IPS-15b (cell line): ENCODE measurements around the gene TTR.

Source experiments
- H3K27me3 ChIP-seq: one replicate; pipeline ENCODE4 v1.6.1; 2013; ENCODE audit warnings: low read length; ENCODE audit not compliant: control insufficient read depth, insufficient read depth
- H3K36me3 ChIP-seq: one replicate; pipeline ENCODE4 v1.6.1; 2013; ENCODE audit warnings: low read length; ENCODE audit not compliant: control insufficient read depth, insufficient read depth
- H3K4me1 ChIP-seq: one replicate; pipeline ENCODE4 v1.6.1; 2013; ENCODE audit warnings: mild to moderate bottlenecking, low read length; ENCODE audit not compliant: control insufficient read depth, insufficient read depth
- H3K4me3 ChIP-seq: one replicate; pipeline ENCODE4 v1.5.1; 2013; ENCODE audit warnings: low read depth, low read length
- H3K9ac ChIP-seq: one replicate; pipeline ENCODE4 v1.6.1; 2013; ENCODE audit warnings: low read depth, mild to moderate bottlenecking, low read length
- H3K9me3 ChIP-seq: one replicate; pipeline ENCODE4 v1.6.1; 2013; ENCODE audit warnings: mild to moderate bottlenecking, low read length; ENCODE audit not compliant: control insufficient read depth, insufficient read depth

TTR gene

DNA sequence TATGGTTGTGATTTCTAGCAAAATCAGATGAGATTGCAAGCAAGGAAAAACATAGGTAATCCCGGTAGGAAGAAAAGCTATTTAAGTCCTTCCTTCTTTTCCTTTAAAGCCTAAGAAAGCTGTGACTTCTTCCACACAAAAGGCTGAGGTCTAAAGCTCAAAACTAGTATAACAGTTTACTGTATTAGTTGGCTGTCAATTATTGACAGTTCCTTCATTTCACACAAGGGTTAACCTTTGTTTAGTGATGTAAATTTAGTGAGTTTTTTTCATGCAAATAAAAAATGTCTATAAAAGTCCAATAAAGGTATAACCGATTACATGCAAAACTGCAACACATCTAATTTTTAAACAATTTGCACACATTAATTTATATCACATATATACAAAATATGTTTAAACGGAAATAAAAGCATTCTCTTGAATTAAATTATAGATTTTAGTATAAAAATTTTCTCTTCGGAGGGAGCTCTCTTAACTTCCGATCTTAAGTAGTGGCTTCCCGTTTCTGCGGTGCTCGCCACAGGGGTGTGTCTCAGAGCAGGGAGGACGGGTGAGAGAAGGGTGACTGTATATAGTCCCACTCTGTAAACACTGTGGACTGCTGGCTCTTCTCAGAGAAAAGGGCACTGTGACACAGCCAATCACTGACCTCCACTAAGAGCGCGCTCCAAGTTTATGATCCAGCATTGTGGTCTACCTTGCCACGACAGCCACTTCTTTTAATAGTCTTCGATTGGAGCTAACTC lies 33.4 kb downstream of the TTR start:
- Histone ChIP-seq H3K4me1 (no peaks in the 10 kb centered on the region), H3K36me3 (no peaks in the 10 kb centered on the region), H3K9me3 (no peaks in the 10 kb centered on the region), H3K27me3 (no peaks in the 10 kb centered on the region), H3K4me3 (no peak overlapping the region), H3K9ac (no peak overlapping the region)

DNA sequence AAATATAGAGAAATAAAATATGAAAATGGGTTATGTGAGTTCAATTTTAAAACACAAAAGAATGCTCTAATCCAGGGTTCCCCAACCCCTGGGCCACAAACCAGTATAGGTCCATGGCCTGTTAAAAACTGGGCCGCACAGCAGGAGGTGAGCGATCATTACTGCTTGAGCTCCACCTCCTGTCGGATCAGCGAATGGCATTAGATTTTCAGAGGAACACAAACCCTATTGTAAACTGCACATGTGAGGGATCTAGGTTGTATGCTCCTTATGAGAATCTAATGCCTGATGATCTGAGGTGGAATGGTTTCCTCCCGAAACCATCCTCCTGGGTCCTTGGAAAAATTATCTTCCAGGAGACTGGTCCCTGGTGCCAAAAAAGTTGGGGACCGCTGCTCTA lies 34.7 kb downstream of the TTR start:
- Histone ChIP-seq H3K9ac (no peak overlapping the region), H3K27me3 (no peaks in the 10 kb centered on the region), H3K36me3 (no peaks in the 10 kb centered on the region), H3K9me3 (no peaks in the 10 kb centered on the region), H3K4me3 (no peak overlapping the region), H3K4me1 (no peaks in the 10 kb centered on the region)

DNA sequence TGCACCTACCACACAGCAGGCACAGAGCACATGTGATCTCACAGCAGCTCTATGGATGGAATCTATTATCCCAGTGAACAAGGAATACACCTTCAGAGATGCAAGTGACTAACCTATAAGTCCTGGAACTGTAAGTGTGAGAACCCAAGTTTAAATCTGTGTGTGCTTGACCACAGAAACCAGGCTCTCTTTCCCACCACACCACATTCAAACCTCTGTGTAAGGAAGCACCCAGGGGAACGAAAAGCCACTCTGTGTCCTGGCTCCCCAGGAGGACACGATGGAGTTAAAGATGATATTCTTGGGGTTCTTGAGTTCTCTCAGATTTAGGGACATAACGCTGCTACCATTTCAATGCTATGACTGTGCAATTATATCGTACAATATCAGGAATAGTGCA lies 38.9 kb downstream of the TTR start:
- Histone ChIP-seq H3K9me3 (no peaks in the 10 kb centered on the region), H3K27me3 (no peaks in the 10 kb centered on the region), H3K36me3 (no peaks in the 10 kb centered on the region)

DNA sequence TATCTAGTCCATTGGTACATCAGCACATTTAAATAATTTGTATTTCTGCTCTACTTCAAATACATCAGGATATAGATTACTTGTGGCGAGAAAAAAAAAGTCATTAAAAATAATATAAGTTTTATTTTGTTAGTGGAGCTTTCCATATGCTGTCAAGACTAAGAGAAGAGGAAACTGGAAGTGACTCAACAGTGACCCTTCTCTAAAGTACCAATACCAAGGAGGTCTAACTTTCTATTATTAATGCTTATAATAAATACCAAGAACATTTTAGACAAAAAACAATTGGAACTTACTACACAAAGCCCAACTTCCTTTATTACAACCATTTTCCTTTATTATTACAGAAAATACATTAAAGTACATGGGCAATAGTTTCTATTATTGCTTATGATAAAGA lies 39.8 kb downstream of the TTR start:
- H3K4me1 ChIP-seq, result peaks cover 3% of the 10 kb centered on the region
- no peaks in the 10 kb centered on the region for H3K9me3 ChIP-seq
- H3K36me3 ChIP-seq, result no peaks in the 10 kb centered on the region
- no peak overlapping the region for H3K4me3 ChIP-seq
- H3K9ac ChIP-seq, result no peak overlapping the region
- H3K27me3 ChIP-seq, result no peaks in the 10 kb centered on the region

More for the DNA sequence above, 38.9 kb downstream of the TTR start:
- H3K9ac ChIP-seq, result no peak overlapping the region
- no peak overlapping the region for H3K4me3 ChIP-seq
- H3K4me1 ChIP-seq, result peaks cover 3% of the 10 kb centered on the region

DNA sequence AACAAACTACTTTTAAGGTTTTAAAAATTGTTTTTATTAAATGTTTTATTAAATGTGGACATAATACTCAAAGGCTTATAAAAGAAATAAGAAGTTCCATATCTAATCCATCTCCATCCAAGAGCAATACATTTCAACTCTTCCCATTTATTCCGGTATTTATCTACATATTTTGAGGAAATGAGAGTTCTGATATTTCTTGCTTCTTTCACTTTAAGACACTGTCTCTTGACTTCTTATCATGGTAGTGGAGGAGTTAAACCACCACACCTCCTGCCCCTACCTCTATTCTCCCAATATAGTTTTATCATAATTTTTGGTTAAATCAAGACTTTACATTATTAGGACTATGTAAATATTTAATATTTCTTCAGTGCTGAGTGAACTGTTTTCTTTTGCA lies 40.7 kb downstream of the TTR start:
- H3K4me1 ChIP-seq, result peaks cover 3% of the 10 kb centered on the region
- H3K36me3 ChIP-seq, result no peaks in the 10 kb centered on the region
- no peak overlapping the region for H3K9ac ChIP-seq
- H3K27me3 ChIP-seq, result no peaks in the 10 kb centered on the region
- H3K9me3 ChIP-seq, result no peaks in the 10 kb centered on the region
- H3K4me3 ChIP-seq, result no peak overlapping the region

DNA sequence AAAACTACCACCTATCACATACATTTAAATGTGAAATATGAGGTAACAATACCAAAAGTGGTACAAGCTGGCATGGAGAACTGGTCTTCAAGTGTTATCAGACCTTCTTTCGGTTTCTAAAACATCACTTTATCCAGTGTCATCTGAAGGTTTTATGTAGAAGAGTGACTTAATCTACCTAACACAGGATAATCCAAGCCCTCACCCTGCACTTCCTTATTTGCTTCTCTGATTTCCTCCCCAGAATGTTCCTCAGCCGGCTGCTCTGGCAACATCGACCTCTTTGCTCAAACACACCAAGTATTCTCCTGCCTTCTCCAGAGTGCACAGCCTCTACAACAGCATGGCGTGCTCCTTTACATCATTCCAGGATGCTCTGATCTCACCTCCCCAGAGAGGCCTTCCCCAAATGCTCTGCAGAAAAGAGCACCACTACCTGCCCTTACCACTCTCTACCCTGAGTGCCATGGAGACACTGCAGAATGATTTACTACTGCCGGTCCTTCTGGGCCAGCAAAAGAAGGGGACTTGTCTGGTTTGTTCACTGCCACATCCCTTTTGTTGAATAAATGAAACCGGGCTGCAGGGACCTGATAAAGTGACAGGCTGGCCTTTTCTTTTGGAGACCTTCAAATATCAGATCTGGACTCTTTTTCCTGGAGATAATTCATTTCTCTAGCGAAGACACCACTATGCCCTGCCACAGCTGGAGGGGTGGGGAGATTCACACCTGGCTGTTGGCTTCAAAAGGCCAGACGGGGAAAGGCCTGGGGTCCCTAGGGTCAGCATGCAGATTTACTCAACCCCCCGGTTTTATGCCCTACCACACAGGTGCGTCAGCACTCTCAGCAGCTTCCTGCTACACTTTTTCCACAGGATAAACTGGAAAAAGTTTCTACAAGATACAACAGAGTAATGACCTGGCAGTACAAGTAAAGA lies 42.0 kb downstream of the TTR start:
- peaks cover 3% of the 10 kb centered on the region for H3K4me1 ChIP-seq
- no peaks in the 10 kb centered on the region for H3K9me3 ChIP-seq
- no peak overlapping the region for H3K4me3 ChIP-seq
- no peaks in the 10 kb centered on the region for H3K36me3 ChIP-seq
- H3K9ac ChIP-seq, result no peak overlapping the region
- H3K27me3 ChIP-seq, result no peaks in the 10 kb centered on the region

DNA sequence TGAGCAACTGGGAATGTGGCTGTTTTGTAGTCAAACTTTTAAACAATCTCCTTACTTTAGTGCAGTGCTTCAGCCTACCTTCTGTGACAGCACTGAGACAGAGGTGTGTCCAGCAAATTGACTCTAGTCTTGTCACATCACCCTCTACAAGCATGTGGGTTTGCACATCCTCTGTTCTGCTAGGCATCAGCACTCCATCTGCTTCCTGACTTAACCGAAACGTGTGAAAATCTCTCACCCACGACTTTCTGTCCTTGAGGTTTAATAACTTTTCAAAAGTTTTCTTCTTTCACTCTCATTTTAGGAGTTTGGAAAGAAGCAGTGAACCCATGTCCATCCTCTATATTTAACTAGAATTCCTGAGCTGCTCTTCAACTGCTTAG lies 42.6 kb downstream of the TTR start:
- no peaks in the 10 kb centered on the region for H3K9me3 ChIP-seq
- no peaks in the 10 kb centered on the region for H3K36me3 ChIP-seq
- no peak overlapping the region for H3K4me3 ChIP-seq
- peaks cover 3% of the 10 kb centered on the region for H3K4me1 ChIP-seq
- H3K9ac ChIP-seq, result no peak overlapping the region
- H3K27me3 ChIP-seq, result no peaks in the 10 kb centered on the region

DNA sequence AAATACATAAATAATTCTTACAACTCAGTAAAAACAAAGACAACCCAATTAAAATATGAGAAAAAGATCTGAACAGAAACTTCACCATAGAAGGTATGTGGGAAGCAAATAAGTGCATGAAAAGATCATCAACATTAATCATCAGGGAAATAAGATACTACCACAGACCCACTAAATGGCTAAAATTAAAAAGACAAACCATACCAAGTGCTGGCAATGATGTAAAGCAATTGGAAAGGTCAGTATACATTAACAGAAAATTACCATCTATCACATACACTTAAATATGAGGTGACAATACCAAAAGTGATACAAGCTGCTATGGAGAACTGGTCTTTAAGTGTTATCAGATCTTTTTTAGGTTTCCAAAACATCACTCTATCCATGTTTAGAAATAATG lies 44.7 kb downstream of the TTR start:
- H3K4me3 ChIP-seq, result no peak overlapping the region
- no peaks in the 10 kb centered on the region for H3K36me3 ChIP-seq
- H3K27me3 ChIP-seq, result no peaks in the 10 kb centered on the region
- H3K4me1 ChIP-seq, result peaks cover 3% of the 10 kb centered on the region
- no peaks in the 10 kb centered on the region for H3K9me3 ChIP-seq
- H3K9ac ChIP-seq, result no peak overlapping the region

DNA sequence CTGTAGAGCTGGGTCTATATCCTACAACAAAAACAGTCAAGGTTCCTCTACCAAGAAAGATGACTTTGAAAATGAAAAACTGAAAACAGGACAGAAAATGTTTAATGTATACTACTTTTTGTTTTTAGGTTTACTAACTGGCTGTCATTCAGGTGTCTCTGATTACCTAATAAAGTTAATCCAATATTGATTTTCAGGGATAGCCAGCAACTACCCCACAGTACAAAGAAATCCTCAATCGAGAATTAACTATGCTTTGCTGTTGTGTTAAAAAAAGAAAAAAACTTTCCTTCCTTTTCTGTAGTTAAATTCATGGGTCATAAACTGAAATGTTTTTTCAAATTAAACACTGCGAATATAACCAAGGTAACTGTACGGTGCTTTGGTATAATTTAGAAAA lies 45.8 kb downstream of the TTR start:
- H3K9me3 ChIP-seq, result no peaks in the 10 kb centered on the region
- no peak overlapping the region for H3K4me3 ChIP-seq
- no peak overlapping the region for H3K9ac ChIP-seq
- H3K27me3 ChIP-seq, result no peaks in the 10 kb centered on the region
- H3K36me3 ChIP-seq, result no peaks in the 10 kb centered on the region
- H3K4me1 ChIP-seq, result peaks cover 3% of the 10 kb centered on the region

DNA sequence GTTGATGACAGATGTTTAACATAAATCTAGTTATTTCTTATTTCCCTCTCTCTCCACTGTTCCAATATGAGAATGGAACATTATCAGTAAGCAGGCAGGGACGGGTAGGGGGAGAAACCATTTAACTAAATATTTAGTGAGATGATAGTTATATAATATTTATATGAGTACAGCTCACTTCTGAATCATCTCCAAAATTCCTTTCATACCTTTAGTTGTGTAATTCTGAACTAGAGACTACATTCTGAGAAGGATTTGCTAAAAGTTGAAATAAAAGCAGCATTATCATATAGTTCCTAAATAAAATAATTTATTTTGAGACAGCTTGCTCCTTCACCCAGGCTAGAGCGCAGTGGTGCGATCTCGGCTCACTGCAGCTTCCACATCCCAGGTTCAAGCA lies 51.3 kb downstream of the TTR start:
- Histone ChIP-seq H3K27me3 (no peaks in the 10 kb centered on the region), H3K9ac (no peak overlapping the region), H3K9me3 (no peaks in the 10 kb centered on the region), H3K36me3 (no peaks in the 10 kb centered on the region), H3K4me1 (peaks cover 17% of the 10 kb centered on the region), H3K4me3 (no peak overlapping the region)

DNA sequence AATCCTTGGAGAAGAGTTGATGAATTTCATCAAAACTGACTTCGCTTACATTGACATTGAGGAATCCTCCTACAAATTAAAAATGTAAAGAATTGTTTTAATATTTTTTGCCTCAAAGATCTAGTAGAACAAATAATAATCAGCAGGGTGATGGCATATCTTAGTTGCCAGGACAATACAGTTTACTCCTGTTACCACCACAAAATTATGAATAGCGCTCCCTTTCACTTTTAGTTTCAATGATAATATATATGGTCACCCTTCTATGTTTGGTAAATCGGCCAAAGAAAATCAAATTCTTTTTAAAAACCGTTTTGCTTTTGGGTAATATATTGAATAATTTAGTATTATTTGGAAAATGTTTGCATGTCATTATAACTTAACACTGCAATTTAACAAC lies 53.7 kb downstream of the TTR start:
- Histone ChIP-seq H3K36me3 (no peaks in the 10 kb centered on the region), H3K9ac (no peak overlapping the region), H3K27me3 (no peaks in the 10 kb centered on the region), H3K4me1 (peaks cover 18% of the 10 kb centered on the region), H3K4me3 (no peak overlapping the region), H3K9me3 (no peaks in the 10 kb centered on the region)
